NCI-H2196 treated with DMSO at 0.1 percent for 48 hours (cell line): ENCODE measurements around the gene SEC22A.

Experiments
- DNase-seq: peaks from one replicate; lab custom pipeline; 2025; ENCODE audit not compliant: unreplicated experiment; lab: John Stamatoyannopoulos, UW

Gene SEC22A

GRCh38 chr3:123286308-123287023, 84.7 kb downstream of the SEC22A start:
- DNase-seq = no peak

- DNase-seq = no peak
Observed at GRCh38 chr3:123287051-123287961, 85.6 kb downstream of the SEC22A start.

GRCh38 chr3:123287962-123288302, 86.2 kb downstream of the SEC22A start:
- no peak for DNase-seq

DNA sequence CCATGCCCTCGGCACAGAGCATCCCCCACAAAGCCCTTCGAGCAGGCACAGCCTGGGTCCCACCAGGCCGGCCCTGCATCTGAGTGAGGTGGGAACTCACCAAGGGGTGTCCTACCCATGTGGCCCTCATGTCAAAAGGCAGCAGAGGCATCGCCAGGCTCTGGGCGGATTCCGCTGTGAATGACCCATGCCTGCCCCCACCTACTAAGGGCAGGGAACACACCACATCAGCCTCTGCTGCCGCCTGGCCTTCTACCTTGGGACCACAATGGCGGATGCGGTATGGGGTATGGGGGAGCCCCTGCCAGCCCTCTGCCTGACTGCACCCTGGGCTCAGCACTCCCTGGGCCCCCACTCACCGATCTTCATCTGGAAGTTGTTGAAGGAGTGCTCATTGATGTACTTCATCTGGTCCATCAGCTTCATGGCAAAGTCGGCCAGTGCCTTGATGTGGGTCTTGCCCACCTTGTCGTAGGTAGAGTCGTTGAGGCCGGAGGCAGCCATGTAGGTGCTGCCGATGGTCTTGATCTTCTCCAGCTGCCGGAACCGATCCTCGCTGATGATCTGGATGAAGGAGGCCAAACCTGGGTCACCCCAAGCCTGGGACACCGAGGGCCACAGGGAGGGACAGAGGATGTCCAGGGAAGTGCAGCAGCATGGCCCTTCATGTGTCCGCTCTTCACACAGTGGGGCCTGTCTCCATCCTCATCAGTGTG, 87.8 kb downstream of the SEC22A start:
- no peak for DNase-seq

DNA sequence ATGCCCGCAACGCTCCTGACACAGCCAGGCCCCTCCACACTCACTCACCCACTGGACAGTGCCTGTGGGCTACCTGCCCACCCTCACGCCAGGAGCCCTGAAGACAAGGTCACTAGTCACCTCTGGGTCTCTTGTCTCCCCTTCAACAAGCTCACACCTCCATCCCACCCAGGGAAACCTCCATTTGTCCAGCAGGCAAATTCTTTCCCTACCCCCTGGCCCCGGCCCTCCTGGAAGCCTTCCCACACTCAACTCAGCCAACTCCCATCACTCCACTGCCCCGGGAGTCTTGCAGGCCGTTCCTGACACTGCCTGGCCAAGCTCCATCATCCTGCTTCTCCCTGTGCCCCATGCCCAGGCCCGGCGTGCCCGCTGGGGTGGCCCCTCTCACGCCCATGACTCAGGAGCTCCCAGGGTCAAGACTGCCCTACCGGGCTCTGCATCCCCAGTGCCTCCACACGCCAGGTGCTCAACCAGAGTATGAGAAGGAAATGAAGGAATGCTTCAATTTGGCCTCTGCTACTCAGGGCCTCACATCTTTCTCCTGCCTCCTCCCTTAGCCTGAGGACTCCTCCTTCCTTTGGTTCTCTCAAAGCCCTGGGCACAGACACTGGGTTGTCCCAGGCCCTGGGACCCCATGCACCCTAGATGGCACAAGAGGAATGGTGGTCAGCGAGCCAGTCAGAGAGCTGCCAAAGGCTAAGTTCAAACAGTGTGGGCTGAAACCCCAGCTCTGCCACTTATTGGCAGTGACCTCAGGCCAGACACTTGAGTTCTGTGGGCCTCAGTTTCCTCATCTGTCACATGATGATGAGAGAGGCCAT, 88.6 kb downstream of the SEC22A start:
- no peak for DNase-seq

- no peak for DNase-seq
Observed at GRCh38 chr3:123290962-123291361, 89.2 kb downstream of the SEC22A start.

DNA sequence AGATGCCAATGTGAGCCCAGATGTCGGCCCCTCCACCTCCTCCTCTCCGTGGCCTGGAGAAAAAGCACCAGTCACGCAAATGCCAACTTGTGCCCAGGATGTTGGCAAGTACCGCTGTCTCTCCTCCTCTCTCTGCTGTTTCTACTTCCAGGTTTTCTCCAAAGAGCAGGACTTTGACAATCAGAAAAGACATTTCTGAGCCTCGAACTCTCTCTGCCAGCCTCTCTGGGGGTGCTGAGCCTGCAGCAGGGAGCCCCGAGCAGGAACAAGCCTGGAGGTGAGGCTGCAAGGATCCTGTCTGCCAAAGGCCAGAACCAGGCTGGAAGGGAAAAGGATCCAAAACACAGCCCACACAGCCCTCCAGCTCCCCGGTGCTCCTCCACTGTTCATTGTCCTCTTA, 89.7 kb downstream of the SEC22A start:
- no peak for DNase-seq

DNA sequence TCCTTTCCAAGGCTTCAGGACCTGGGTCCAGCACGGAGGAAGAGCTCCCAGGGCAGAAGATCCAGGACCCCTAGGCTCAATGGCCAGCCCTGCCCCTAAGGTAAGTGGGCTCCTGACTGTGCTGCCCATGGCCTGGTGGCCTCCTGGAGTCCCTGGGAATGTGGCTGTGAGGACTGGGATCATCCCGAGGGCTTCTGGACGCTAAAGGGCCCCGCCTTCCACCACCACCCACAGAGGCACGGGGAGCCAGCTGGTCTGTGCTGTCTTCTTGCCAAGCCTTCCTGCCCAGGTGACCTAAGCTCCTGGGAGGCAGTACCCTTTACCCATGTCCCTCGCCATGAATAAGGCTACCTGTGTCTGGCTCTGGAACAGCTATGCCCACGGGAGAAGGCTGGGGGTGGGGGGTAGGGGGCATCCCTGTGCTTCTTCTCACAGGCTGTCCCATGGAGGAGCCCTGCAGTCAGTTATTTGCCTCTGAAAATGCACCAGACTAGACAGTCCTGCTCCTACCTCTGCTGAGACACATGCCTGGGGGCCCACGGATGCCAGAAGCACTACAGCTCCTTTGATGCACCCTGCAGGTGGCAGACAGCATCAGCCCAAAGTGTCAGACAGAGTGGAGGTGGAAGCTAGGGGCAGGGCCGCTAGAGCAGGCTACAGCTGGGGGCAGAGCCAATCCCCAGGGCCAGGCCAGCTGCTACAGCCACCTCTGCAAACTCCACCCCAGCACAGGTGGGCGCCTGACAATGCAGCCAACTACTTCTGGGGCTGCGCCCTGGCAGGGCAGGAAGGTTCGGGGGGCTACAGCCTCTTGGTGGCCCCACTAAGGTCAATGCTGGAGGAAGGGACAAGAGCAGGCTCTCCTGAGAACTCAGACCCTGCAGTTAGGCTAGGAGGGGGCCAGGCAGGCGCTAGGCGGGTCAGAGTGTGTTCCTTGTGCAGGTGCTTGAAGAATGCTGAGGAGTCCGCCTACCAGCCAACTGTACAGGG, 90.9 kb downstream of the SEC22A start:
- DNase-seq = no peak

DNA sequence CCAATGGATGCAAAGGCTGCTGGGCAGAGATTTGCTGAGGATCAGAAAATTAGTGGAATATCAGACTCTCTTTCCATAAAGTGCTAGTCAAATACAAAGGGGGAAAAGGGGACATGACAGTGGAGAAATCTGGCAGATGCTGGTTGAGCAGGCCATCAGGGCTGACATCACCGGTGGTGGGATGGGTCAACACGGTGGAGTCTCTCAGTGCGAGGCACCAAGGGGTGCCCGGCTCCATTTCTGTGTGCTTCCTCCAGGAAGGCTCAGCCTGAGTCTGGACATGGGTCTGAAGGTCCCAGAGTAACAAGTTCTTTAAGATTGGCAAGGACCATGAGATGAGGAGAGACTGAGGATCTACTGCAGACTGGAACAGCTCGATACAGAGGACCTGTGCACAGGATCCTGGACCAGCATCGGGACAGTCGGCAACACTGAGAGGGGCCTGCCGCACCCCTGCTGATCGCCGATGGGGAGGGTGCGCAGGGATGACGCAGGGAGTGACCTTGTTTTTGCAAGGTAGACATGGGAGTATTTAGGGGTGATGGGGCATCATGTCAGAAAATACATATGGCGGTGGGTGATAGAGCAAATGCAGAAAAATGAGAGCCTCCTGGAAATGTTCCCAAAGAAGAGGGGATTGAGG, 92.7 kb downstream of the SEC22A start:
- DNase-seq = no peak

- no peak for DNase-seq
Observed at GRCh38 chr3:123295171-123295900, 93.6 kb downstream of the SEC22A start.

GRCh38 chr3:123295901-123296250, 94.1 kb downstream of the SEC22A start:
- DNase-seq = no peak

DNA sequence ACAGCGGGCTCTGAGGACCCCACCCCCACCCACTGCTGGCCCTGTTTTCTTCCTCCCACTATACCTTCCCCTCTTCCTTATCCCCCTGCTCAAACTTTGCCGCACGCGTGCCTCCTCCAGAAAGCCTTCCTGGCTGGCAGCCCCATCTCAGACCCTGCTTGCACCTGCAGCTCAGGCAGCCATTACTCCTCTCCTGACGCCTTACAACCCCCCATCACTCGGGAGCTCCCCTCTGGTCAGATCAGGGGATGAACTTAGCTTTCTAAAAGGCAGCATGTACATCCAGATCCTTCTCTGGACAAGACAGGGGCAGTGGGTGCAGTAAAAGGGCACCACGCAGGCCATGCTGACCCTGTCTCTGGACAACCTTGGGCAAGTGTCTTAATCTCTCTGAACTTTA, 94.5 kb downstream of the SEC22A start:
- no peak for DNase-seq

DNA sequence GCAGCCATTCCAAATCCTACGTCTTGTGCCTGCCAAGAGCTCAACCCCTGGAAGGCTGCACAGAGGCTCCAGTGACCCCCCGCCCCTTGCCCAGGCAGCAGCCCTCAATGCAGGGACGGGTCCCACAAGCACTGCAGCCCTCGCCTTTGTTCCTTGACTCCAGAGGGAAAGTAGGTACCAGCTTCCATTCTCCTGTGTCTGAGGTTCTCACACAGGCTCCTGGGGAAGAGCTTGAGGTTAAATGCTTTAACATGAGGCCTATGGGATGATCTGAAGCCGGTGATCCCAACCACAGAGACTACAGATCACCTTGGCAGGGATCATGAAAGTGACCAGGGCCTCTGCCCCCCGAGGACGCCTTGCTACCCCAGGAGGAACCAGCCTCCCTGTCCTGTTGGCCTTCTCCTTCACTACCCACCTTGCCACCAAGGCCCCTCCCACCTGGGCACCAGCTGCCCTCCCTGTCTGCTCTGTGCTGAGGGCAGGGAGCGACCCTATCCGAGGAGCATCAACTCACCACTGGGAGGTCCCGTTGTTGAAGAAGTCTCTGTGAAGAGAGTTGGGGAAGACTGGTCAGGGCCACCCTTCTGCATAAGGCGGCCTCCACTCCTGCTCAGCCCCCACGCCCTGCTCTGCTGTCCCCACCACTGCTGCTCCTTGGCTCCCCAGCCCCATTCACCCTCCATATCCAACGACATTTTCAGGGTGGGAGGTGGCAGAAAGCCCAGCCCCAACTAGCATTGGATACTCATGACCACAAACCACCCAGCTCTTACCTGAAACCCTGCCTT, 95.3 kb downstream of the SEC22A start:
- DNase-seq = no peak

- DNase-seq = no peak
Observed at GRCh38 chr3:123297627-123297899, 95.8 kb downstream of the SEC22A start.

DNA sequence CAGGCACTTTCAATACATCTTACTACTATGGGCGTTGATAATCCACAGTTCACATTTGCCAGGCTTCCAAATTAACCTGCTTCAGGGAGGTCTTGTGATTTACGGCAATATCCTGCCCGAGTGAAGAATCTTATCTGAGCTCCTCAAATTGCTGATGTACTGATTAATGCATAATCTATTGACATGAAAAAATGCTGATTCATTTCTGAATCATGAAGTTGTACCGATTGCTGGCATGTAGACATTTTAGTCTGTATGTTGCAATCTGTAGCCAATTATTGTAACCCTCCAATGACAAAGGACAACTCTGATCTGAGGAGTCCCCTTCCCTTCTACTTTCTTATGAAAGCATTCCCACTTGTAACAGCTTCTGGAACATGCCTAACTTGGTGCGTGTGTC, 97.2 kb downstream of the SEC22A start:
- no peak for DNase-seq

DNA sequence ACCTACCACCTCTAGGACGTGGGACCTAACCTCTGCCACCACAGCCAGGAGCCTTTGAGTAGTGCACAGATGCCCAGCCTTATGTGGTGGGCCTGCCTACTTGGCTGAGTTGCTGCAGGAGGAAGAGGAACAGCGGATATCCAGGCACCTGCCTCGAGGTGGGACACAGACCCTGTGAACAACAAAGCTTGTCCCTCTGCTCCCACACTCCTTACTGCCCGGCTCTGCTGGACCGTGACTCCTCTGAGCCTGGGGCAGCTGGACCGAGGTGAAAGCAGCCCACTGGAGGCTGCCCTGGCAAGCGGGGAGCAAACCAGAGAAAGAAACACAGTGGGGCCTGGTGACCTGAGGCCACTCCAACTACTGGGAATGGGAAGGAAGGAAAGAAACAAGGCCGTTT, 97.8 kb downstream of the SEC22A start:
- no peak for DNase-seq

GRCh38 chr3:123300056-123300455, 98.3 kb downstream of the SEC22A start:
- no peak for DNase-seq

DNA sequence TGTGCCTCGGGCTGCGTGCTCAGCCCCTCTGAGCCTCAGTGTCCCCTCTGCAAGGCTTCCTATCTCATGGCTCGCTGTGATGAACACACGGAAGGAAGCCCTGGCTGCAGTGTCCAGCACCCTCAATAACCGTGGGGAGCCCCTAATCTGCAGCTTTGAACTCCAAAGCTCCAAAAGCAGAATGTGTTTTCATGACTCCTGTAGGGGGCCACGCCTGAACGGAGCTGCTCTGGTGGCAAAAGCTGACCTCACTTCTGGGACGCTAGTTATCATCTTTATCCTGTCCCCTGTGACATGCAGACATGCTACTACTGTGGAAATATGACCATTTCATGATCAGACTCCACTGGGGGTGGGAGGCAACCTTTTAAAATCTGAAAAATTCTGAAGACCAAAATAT, 98.8 kb downstream of the SEC22A start:
- no peak for DNase-seq
